Activated CD4-positive, alpha-beta memory T cell treated with anti-CD3 and anti-CD28 coated beads, Interleukin-2, amount 10 ng/mL, durations not matched to agents 7 days and 5 days (primary cell): ENCODE data around the gene RPS27. TPM values are rescaled to one million over a fixed set of nuclear protein-coding genes. Genes with fewer than 3 reads are reported as not detected.
"Not testable (repeated sequence)": the region's sequence is repeated elsewhere in the genome, so short reads cannot be mapped to it uniquely, and the experiment has no call there.

Experiments
- CTCF ChIA-PET: fragments of 350-600 bp; sonication (Branson Sonifier 250); formaldehyde crosslinking; loops from one replicate; lab custom pipeline; 2021; ENCODE audit warnings: antibody characterized with exemption, inconsistent platforms; lab: Charles Lee
- POLR2A ChIA-PET: fragments of 350-600 bp; sonication (Branson Sonifier 250); formaldehyde crosslinking; loops from one replicate; lab custom pipeline; 2021; ENCODE audit warnings: antibody characterized with exemption; lab: Charles Lee
- DNase-seq: peaks from one replicate; pipeline ENCODE4 v3.0.0-alpha.2; 2020
- H3K27ac Mint-ChIP-seq: one replicate; pipeline ENCODE4 v1.8.0; 2021; ENCODE audit warnings: mild to moderate bottlenecking, mixed read lengths
- H3K27me3 Mint-ChIP-seq: one replicate; pipeline ENCODE4 v1.8.0; 2021; ENCODE audit warnings: mixed read lengths
- H3K36me3 Mint-ChIP-seq: one replicate; pipeline ENCODE4 v1.8.0; 2021; ENCODE audit warnings: low read depth, mixed read lengths
- H3K4me1 Mint-ChIP-seq: one replicate; pipeline ENCODE4 v1.8.0; 2021; ENCODE audit warnings: mixed read lengths
- H3K4me3 Mint-ChIP-seq: one replicate; pipeline ENCODE4 v1.8.0; 2021; ENCODE audit warnings: mild to moderate bottlenecking, mixed read lengths
- H3K9me3 Mint-ChIP-seq: one replicate; pipeline ENCODE4 v1.8.0; 2021; ENCODE audit warnings: mixed read lengths
- total RNA-seq, 2 experiments: library from RNA; stranded (reverse); gene quantifications; one replicate each; pipeline ENCODE4 v1.2.3, GENCODE V29; 2021

Gene RPS27
- total RNA-seq, 2 experiments from 2014 or later, result 2,022 to 2,087 TPM

DNA sequence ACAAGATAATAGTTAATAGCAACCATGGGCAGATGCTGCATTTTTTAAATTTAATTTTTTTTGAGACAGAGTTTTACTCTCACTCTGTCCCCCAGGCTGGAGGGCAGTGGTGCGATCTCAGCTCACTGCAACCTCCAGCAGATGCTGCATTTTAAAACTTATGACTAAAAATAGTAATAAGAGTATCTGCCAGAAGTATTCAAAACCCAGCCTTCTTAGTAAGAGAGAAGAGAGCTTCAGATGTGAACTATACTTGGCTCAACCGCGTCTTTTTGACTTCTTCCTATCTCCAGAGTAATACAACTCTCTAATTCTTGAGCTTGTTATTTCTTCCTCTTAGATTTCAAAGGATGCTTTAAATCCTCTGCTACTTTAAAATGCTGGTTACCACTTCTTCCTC, 4.6 kb downstream of the RPS27 start:
- no peak for DNase-seq
- no peaks in the 10 kb centered on the region for H3K27me3 Mint-ChIP-seq
- CTCF ChIA-PET, result interaction anchor here (1.0 kb wide), 1 partner anchor 164 kb away, joined by 3 read pairs; no protein-coding TSS in a partner anchor
- POLR2A ChIA-PET, result interaction anchor here (0.9 to 2.5 kb wide), 4 partner anchors 8 to 162 kb away, joined by 3 to 9 read pairs (median 4); partner anchors contain the start of gene JTB
- peaks cover 30% of the 10 kb centered on the region for H3K4me1 Mint-ChIP-seq
- no peaks in the 10 kb centered on the region for H3K9me3 Mint-ChIP-seq
- H3K36me3 Mint-ChIP-seq, result peaks cover 40% of the 10 kb centered on the region
- no peak overlapping the region for H3K4me3 Mint-ChIP-seq
- no peak overlapping the region for H3K27ac Mint-ChIP-seq

DNA sequence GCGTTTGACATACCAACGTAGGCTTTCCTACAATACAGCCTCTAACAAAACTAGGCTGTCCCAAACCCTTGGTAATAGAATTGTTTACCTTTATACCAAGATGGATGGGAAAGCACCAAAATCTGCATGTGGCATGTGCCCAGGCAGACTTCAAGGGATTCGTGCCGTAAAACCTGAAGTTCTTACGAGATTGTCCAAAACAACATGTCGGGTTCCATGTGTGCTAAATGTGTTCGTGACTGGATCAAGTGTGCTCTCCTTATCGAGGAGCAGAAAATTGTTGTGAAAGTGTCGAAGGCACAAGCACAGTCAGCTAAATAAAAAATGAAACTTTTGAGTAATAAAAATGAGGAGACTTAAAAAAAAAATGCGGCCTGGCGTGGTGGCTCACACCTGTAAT, 5.1 kb downstream of the RPS27 start:
- CTCF ChIA-PET, result interaction anchor here (1.0 kb wide), 1 partner anchor 164 kb away, joined by 3 read pairs; no protein-coding TSS in a partner anchor
- H3K27ac Mint-ChIP-seq, result no peak overlapping the region
- no peaks in the 10 kb centered on the region for H3K27me3 Mint-ChIP-seq
- no peaks in the 10 kb centered on the region for H3K9me3 Mint-ChIP-seq
- H3K4me3 Mint-ChIP-seq, result no peak overlapping the region
- POLR2A ChIA-PET, result interaction anchor here (0.9 to 1.3 kb wide), 2 partner anchors 18 to 162 kb away, joined by 4 to 5 read pairs; partner anchors contain the start of gene JTB
- peaks cover 39% of the 10 kb centered on the region for H3K36me3 Mint-ChIP-seq
- DNase-seq, result no peak
- H3K4me1 Mint-ChIP-seq, result peaks cover 26% of the 10 kb centered on the region

DNA sequence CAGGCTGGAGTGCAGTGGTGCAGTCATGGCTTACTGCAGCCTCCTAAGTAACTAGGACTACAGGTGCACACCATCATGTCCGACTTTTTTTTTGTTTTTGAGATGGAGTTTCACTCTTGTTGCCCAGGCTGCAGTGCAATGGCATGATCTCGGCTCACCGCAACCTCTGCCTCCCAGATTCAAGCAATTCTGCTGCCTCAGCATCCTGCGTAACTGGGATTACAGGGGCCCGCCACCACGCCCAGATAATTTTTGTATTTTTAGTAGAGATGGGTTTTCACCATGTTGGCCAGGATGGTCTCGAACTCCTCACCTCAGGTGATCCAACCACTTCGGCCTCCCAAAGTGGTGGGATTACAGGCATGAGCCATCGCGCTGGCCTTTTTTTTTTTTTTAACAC, 6.3 kb downstream of the RPS27 start:
- CTCF ChIA-PET, DNase-seq, POLR2A ChIA-PET, H3K9me3 Mint-ChIP-seq, H3K4me3 Mint-ChIP-seq, H3K27ac Mint-ChIP-seq, H3K27me3 Mint-ChIP-seq: not testable (repeated sequence)
- Mint-ChIP-seq H3K36me3 (peaks cover 26% of the 10 kb centered on the region), H3K4me1 (peaks cover 19% of the 10 kb centered on the region)

DNA sequence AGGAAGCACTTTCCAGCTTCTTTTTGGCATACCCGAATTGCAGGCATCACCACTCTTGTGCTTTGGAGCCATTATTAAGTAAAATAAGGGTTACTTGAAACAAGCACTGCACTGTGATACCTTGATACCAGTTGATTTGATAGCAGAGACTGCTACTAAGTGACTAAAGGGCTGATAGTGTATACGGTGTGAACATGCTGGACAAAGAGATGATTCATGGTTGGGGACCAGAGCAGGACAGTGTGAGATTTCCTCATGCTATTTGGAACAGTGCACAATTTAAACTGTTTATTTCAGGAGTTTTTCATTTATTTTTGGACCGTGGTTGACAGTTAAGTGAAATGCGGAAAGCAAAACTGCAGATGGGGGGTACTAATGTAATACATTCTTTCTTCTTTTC, 9.9 kb downstream of the RPS27 start:
- POLR2A ChIA-PET, result interaction anchor here (4.2 kb wide), 1 partner anchor 9 kb away, joined by 26 read pairs; the partner anchor contains the start of gene RPS27
- Mint-ChIP-seq H3K27ac (no peak overlapping the region), H3K9me3 (no peaks in the 10 kb centered on the region), H3K36me3 (peaks cover 4% of the 10 kb centered on the region), H3K27me3 (no peaks in the 10 kb centered on the region), H3K4me3 (no peak overlapping the region), H3K4me1 (peaks cover 3% of the 10 kb centered on the region)
- no peak for DNase-seq
- CTCF ChIA-PET, result no interaction called here

DNA sequence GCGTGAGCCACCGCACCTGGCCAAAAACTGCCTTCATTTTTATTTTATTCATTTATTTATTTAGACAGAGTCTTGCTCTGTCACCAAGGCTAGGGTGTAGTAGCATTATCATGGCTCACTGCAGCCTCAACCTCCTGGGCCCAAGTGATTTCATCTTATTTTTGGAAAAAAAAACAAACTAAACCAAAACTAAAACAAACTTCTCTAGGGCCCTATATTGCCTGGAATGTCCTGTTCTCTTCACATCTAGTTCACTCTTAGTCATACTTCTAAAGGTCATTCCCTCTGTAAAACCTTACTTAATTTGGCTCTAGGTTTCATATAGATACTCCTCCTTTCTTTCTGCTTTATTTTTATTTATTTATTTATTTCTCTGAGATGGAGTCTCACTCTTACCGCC, 15.6 kb downstream of the RPS27 start:
- no peak for DNase-seq
- ChIA-PET CTCF (no interaction called here), POLR2A (no interaction called here)
- no peak overlapping the region for H3K27ac Mint-ChIP-seq
- no peaks in the 10 kb centered on the region for H3K4me1 Mint-ChIP-seq
- no peak overlapping the region for H3K4me3 Mint-ChIP-seq
- H3K9me3 Mint-ChIP-seq, result no peaks in the 10 kb centered on the region
- no peaks in the 10 kb centered on the region for H3K27me3 Mint-ChIP-seq
- H3K36me3 Mint-ChIP-seq, result no peaks in the 10 kb centered on the region

DNA sequence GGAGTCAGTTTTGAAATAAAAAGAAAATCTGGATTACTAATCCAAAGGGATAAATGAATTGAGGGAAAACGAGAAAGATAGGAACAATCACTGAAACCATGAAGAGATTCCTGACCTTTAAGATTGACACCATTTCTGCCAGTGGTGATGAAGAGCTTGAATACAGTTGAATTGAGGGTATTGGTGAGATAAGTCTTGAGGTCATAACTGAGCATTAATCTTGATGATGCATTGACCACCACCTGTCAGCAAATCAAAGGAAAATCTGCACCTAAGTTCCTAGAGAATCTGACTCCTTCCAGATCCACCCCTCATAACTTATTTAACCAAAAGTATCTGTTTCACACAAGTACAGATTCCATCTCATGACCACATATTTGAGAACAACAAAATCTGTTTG, 21.6 kb downstream of the RPS27 start:
- H3K9me3 Mint-ChIP-seq, result no peaks in the 10 kb centered on the region
- ChIA-PET CTCF (no interaction called here), POLR2A (interaction anchor here (1.4 kb wide), 1 partner anchor 22 kb away, joined by 4 read pairs; the partner anchor contains the start of gene RPS27)
- no peaks in the 10 kb centered on the region for H3K4me1 Mint-ChIP-seq
- no peaks in the 10 kb centered on the region for H3K36me3 Mint-ChIP-seq
- no peak overlapping the region for H3K4me3 Mint-ChIP-seq
- no peak overlapping the region for H3K27ac Mint-ChIP-seq
- no peaks in the 10 kb centered on the region for H3K27me3 Mint-ChIP-seq
- no peak for DNase-seq

DNA sequence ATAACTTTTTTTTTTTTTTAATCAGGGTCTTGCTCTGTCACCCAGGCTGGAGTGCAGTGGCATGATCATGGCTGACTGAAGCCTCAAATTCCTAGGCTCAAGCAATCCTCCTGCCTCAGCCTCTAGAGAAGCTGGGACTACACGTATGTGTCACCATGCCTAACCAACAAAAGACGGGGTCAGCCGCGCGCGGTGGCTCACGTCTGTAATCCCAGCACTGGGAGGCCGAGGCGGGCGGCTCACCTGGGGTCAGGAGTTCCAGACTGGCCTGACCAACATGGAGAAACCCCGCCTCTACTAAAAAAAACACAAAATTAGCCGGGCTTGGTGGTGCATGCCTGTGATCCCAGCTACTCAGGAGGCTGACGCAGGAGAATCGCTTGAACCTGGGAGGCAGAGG, 22.0 kb downstream of the RPS27 start:
- CTCF ChIA-PET, H3K36me3 Mint-ChIP-seq, H3K9me3 Mint-ChIP-seq, H3K27ac Mint-ChIP-seq, H3K27me3 Mint-ChIP-seq, H3K4me1 Mint-ChIP-seq, H3K4me3 Mint-ChIP-seq, DNase-seq: not testable (repeated sequence)
- POLR2A ChIA-PET, result interaction anchor here (1.4 kb wide), 1 partner anchor 22 kb away, joined by 4 read pairs; the partner anchor contains the start of gene RPS27

DNA sequence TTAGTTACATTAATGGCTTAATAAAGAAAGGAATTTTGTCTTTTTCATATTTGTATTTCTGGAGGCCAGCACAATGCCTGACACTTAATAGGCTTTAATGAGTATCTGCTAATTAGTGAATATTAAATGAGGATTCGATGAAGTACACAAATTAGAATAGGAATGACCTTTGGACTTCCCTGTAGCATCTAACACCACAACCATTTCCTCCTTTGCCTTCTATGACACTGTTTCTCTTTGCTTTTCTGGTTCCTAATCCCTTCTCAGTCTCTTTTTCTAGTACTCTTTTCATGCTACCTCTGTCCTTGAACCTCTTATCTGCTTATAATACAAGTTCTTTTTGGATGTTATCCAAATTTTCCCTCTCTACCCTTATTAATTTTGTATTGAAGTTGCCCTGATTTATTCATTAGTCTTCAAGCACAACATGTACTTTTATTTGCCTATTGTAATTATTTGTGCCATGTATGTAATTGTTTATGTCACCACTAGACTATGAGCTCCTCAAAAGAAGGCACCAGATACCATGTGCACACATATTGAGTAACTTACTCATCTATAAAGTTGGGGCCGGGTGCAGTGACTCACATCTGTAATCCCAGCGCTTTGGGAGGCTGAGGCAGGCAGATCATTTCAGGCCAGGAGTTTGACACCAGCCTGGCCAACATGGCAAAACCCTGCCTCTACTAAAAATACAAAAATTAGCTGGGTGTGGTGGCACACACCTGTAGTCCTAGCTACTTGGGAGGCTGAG, 23.8 kb downstream of the RPS27 start:
- DNase-seq, result no peak
- H3K27me3 Mint-ChIP-seq, result no peaks in the 10 kb centered on the region
- H3K4me3 Mint-ChIP-seq, result no peak overlapping the region
- no peaks in the 10 kb centered on the region for H3K4me1 Mint-ChIP-seq
- no peaks in the 10 kb centered on the region for H3K36me3 Mint-ChIP-seq
- ChIA-PET CTCF (no interaction called here), POLR2A (interaction anchor here (0.6 kb wide), 1 partner anchor 37 kb away, joined by 3 read pairs; the partner anchor contains the start of gene JTB)
- no peaks in the 10 kb centered on the region for H3K9me3 Mint-ChIP-seq
- H3K27ac Mint-ChIP-seq, result no peak overlapping the region

DNA sequence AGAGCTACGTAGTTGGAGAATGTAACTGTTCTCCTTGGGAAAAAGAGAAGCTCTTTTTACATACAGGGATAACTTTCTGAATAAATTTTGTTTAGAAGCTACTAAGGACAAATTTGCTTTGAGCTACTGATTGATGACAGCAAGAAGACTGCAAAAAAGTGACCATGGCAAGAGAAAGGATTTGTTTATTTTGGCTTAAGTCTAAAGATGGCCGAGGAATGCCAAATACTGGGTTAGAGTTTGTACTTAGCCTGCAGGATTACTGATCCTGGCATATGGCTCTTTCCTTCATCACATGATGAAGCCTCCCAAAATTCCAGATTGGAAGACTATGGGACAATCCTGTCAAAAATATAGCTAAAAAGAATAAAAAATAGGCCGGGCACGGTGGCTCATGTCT, 28.7 kb downstream of the RPS27 start:
- ChIA-PET CTCF (no interaction called here), POLR2A (no interaction called here)
- Mint-ChIP-seq H3K27ac (no peak overlapping the region), H3K4me1 (no peaks in the 10 kb centered on the region), H3K36me3 (no peaks in the 10 kb centered on the region), H3K27me3 (no peaks in the 10 kb centered on the region), H3K9me3 (no peaks in the 10 kb centered on the region), H3K4me3 (no peak overlapping the region)
- no peak for DNase-seq

DNA sequence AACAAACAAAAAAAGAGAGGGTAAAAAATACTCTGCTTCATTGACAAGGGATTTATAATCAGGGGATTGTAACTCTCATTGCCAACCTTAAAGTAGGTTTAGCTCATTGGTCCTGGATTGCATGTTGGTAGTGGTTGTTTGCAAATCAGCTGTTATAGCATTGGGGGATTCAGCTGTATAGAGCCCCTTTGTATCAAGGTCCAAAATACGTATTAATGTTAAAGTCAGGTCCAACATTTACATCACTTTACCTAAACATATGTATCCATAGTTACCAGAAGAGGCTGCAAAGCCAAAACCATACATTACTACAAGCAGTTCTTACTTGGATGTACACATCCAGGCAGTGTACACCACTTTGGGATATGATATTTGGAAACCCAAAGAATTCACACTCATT, 29.4 kb downstream of the RPS27 start:
- ChIA-PET CTCF (no interaction called here), POLR2A (no interaction called here)
- Mint-ChIP-seq H3K36me3 (no peaks in the 10 kb centered on the region), H3K27ac (no peak overlapping the region), H3K4me1 (no peaks in the 10 kb centered on the region), H3K9me3 (no peaks in the 10 kb centered on the region), H3K4me3 (no peak overlapping the region), H3K27me3 (no peaks in the 10 kb centered on the region)
- DNase-seq, result no peak

DNA sequence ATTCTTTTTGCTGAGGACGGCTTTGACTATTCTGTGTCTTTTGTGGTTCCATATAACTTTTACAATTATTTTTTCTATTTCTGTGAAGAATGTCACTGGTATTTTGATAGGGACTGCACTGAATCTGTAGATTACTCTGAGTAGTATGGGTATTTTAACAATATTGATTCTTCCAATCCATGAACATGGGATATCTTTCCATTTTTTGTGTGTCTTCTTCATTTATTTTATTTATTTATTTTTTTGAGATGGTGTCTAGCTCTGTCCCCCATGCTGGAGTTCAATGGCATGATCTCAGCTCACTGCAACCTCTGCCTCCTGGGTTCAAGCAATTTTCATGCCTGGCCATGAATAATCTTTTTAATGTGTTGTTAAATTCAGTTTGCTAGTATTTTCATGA, 43.1 kb downstream of the RPS27 start:
- CTCF ChIA-PET, H3K4me1 Mint-ChIP-seq, H3K36me3 Mint-ChIP-seq, H3K9me3 Mint-ChIP-seq, H3K27ac Mint-ChIP-seq, H3K4me3 Mint-ChIP-seq, DNase-seq, POLR2A ChIA-PET: not testable (repeated sequence)
- H3K27me3 Mint-ChIP-seq, result peaks cover 11% of the 10 kb centered on the region
